Activated CD4-positive, CD25-positive, alpha-beta regulatory T cell (primary cell): Measurements from ENCODE around the gene RDH16.
"Not testable (repeated sequence)": the region's sequence is repeated elsewhere in the genome, so short reads cannot be mapped to it uniquely, and the experiment has no call there.

Experiments used
- DNase-seq, 4 experiments: peaks; one replicate each; lab custom pipeline; 2025; lab: John Stamatoyannopoulos, UW

The RDH16 gene

DNA sequence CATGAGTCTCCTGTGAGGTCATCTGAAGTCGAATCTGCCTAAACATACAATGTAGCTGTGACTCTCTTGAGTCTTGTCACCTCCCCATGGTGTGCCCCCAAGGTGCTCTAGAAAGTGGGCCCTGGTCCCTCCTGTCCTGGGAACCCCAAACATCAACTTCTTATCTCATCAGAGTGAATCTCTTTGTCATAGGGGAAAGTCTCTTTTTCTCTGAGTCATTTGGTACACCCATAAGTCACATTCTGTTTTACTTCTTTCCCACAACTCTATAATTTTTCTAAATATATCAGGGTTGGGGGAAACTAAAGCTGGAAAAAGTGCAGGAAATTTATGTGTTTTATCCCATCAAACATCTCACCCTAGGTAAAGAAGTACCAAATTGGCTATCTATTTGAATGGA lies 36.1 kb downstream of the RDH16 start:
- DNase-seq, result no peak

DNA sequence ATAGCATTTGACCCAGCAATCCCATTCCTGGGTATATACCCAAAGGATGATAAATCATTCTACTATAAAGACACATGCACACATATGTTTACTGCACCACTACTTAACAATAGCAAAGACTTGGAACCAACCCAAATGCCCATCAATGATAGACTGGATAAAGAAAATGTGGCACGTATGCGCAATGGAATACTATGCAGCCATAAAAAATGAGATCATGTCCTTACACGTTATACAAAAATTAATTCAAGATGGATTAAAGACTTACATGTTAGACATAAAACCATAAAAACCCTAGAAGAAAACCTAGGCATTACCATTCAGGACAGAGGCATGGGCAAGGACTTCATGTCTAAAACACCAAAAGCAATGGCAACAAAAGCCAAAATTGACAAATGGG lies 39.3 kb downstream of the RDH16 start:
- DNase-seq, result not testable (repeated sequence)

DNA sequence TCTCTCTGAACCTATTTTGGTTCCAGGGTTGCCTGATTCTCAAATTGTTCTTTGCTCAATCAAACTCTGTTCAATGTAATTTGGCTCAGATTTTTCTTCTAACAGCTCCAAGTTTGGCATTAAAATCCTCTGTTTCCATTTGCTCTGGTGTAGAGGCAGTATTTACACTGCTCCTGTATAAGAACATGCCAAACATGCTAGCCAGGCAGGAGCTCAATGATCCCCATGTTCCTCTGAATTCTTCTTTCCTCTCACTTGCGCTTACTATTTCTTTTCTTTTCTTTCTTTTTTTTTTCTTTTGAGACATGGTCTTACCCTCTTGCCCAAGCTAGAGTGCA lies 40.4 kb downstream of the RDH16 start:
- DNase-seq, result no peak

DNA sequence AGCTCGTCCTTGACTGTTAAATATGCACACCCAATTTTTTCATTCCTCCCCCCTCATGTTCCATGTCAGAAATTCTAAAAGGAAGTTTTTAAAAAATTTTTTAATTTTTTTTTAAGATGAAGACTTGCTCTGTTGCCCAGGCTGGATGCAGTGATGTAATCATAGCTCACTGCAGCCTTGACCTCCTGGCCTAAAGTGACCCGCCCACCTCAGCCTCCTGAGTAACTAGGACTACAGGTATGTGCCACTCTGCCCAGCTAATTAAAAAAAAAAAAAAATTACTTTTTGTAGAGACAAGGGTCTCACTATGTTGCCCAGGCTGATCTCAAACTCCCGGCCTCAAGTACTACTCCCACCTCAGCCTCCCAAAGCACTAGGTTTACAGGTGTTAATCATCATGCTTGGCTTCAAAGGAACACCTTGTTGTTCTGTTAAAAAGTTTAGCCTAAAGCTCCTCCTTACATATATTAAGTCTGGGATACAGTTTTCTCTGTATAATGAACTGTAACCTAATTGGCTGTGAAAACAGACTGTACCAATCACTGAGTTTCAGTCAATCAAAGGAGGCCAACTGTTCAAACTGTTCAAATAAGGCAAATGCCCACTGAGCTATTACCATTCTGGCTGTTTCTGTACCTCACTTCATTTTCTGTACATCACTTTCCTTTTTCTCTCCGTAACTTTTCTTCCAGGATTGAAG lies 41.0 kb downstream of the RDH16 start:
- DNase-seq, result no peak

DNA sequence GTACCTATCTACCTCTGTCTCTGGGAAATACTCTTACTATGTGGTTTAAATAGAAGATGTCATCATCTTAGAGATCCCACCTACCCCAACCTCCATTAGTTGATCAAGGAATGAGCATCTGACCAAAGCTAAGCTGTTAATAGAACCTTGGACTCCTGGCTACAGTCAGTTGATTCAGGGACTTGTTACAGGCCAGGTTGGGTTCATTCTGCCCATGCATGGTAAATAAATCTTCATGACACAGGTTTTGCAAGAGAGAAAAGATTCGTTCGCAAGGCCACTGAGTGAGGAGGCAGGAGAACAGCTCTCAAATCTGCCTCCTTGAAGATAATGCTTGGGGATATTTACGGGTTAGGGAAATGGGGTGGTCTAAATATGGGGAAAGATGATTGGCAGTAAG lies 42.7 kb downstream of the RDH16 start:
- DNase-seq, result no peak

DNA sequence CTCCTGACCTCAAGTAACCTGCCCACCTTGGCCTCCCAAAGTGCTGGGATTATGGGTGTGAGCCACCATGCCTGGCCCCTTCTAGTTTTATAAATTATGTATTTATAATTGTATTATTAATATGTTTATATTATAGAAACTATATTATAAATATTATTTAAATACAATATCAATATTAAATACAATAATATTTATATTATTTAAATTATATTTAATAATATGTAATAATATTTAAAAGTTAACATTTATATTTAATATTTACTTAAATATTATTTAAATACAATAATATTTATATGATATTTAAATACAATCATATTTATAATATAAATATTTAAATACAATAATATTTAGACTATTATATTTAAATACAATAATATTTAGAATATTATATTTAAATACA lies 43.2 kb downstream of the RDH16 start:
- DNase-seq, result no peak

DNA sequence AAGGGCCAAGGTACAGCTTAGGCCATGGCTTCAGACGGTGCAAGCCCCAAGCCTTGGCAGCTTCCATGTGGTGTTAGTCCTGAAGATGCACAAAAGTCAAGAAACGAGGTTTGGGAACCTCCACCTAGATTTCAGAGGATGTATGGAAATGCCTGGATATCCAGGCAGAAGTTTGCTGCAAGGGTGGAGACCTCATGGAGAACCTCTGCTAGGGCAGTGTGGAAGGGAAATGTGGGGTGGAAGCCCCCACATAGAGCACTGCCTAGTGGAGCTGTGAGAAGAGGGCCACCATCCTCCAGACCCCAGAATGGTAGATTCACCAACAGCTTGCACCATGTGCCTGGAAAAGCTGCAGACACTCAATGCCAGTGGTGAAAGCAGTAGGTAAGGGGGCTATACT lies 48.0 kb downstream of the RDH16 start:
- DNase-seq, result not testable (repeated sequence)

DNA sequence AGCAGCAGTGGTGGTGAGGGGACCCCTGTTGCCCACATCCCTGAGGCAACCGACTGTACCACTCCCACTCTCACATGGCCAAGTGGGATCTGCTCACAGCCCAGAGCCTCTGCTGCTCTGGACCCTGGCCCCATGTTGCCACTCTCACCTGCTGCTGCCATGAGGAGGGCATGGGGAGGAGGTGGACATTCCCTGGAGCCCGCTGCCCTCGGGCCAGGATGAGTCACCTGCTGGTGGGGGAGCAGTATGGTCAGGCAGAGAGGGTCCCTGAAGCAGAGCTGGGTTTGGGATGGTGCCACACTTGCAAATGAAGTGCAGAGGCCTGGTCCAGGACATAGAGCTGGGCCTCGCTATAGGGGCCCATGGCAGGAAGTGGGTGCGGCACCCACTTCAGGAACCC lies 49.3 kb downstream of the RDH16 start:
- no peak for DNase-seq

DNA sequence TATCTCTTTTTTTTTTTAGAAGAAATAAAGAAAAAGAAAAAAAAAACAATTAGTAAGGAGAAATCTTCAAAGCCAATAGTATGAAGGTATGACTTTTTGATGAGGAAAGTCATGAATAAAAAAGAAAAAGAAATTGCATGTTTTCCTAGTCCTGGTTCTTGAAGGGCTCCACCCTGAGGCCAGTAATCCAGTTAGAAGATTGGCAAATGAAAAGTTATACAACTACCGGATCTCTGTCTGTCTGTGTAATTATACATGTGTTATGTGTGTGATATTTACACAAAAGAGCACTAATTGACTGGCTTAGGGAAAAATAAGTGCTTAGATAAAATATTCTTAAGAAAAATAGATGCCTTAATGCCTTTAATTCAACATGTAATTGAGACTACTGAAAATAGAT lies 51.6 kb downstream of the RDH16 start:
- DNase-seq, result no peak

DNA sequence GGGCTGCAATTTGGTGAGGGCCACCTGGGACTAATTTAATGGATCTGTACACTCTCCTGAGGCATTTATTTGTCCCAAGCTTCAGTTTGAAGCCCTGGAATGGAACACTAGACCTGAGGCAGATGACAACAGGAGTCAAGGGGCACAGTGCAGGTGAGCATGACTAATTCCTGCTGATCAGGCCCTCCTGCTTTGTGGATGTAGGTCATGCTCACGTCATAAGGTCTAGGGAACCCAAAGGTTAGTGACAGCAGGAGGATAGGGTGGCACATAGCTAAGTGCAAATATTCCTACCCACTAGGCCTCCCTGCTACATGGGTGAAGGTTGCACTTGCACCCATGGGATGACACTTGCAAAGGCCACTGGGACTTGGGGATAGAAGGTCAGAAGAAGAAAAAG lies 54.0 kb downstream of the RDH16 start:
- no peak for DNase-seq
